BE2C (cell line): ENCODE measurements around the gene ZCCHC2.

Experiments
- DNase-seq: peaks from one replicate; pipeline ENCODE4 v3.0.0-alpha.2; 2020
- H3K27me3 ChIP-seq: fragments of 250-450 bp; sonication (Bioruptor Pico); 2 replicates; pipeline ENCODE4 v1.5.1; 2020; ENCODE audit warnings: mild to moderate bottlenecking
- H3K36me3 ChIP-seq: fragments of 250-450 bp; sonication (Bioruptor Pico); 2 replicates; pipeline ENCODE4 v1.5.1; 2020; ENCODE audit warnings: mild to moderate bottlenecking
- H3K4me1 ChIP-seq: fragments of 250-450 bp; sonication (Bioruptor Pico); 2 replicates; pipeline ENCODE4 v1.5.1; 2020
- H3K4me3 ChIP-seq: 2 replicates; pipeline ENCODE4 v1.5.1; 2011; ENCODE audit warnings: low read depth, low read length
- H3K9me3 ChIP-seq: fragments of 250-450 bp; sonication (Bioruptor Pico); 2 replicates; pipeline ENCODE4 v1.5.1; 2020
- CTCF ChIP-seq: IDR thresholded peaks from 2 replicates; pipeline ENCODE4 v1.5.1; 2012; ENCODE audit warnings: mild to moderate bottlenecking, low read depth, low read length

Gene ZCCHC2

GRCh38 chr18:62586151-62586774 lies 63.4 kb downstream of the ZCCHC2 start:
- no peaks in the 10 kb centered on the region for H3K36me3 ChIP-seq
- H3K9me3 ChIP-seq = no peaks in the 10 kb centered on the region
- H3K27me3 ChIP-seq = no peaks in the 10 kb centered on the region
- peak; percentile 78 for TF ChIP-seq CTCF
- H3K4me1 ChIP-seq = 0 out of 2 replicates have a peak, but pooled peaks cover 2% of the 10 kb centered on the region
- H3K4me3 ChIP-seq = no peak overlapping the region
- DNase-seq = peak; percentile 62

- Histone ChIP-seq H3K9me3 (no peaks in the 10 kb centered on the region), H3K4me1 (0 out of 2 replicates have a peak, but pooled peaks cover 2% of the 10 kb centered on the region), H3K36me3 (no peaks in the 10 kb centered on the region), H3K4me3 (no peak overlapping the region), H3K27me3 (no peaks in the 10 kb centered on the region)
- peak; percentile 20; the same call in 1 of the 2 replicates for TF ChIP-seq CTCF
- no peak for DNase-seq
These were observed 64.1 kb downstream of the ZCCHC2 start for GRCh38 chr18:62586781-62587487.

GRCh38 chr18:62587689-62588088 lies 64.9 kb downstream of the ZCCHC2 start:
- H3K4me3 ChIP-seq = no peak overlapping the region
- TF ChIP-seq CTCF = no peak
- no peaks in the 10 kb centered on the region for H3K9me3 ChIP-seq
- no peaks in the 10 kb centered on the region for H3K27me3 ChIP-seq
- DNase-seq = no peak
- no peaks in the 10 kb centered on the region for H3K36me3 ChIP-seq
- H3K4me1 ChIP-seq = 0 out of 2 replicates have a peak, but pooled peaks cover 2% of the 10 kb centered on the region

- DNase-seq = no peak
- TF ChIP-seq CTCF = no peak
- no peaks in the 10 kb centered on the region for H3K27me3 ChIP-seq
- H3K36me3 ChIP-seq = no peaks in the 10 kb centered on the region
- H3K4me3 ChIP-seq = no peak overlapping the region
- 0 out of 2 replicates have a peak, but pooled peaks cover 2% of the 10 kb centered on the region for H3K4me1 ChIP-seq
- no peaks in the 10 kb centered on the region for H3K9me3 ChIP-seq
These were observed 65.4 kb downstream of the ZCCHC2 start for GRCh38 chr18:62588217-62588616.

GRCh38 chr18:62590799-62591590 lies 68.2 kb downstream of the ZCCHC2 start:
- no peaks in the 10 kb centered on the region for H3K27me3 ChIP-seq
- H3K9me3 ChIP-seq = no peaks in the 10 kb centered on the region
- no peaks in the 10 kb centered on the region for H3K36me3 ChIP-seq
- DNase-seq = no peak
- no peaks in the 10 kb centered on the region for H3K4me1 ChIP-seq
- H3K4me3 ChIP-seq = no peak overlapping the region
- TF ChIP-seq CTCF = no peak
